GM23338 (cell line): Measurements from ENCODE around the gene FCN1. TPM values are rescaled to one million over a fixed set of nuclear protein-coding genes. Genes with fewer than 3 reads are reported as not detected.

ENCODE experiments used
- ATAC-seq: fragments of 200-7000 bp; cut with Tn5 transposase; 3 replicates; pipeline ENCODE4 v1.9.1; 2020
- DNase-seq: peaks from one replicate; pipeline ENCODE4 v3.0.0-alpha.2; 2015; ENCODE audit warnings: low spot score
- H2AFZ ChIP-seq: fragments of 200-600 bp; sonication (generic); 2 replicates; pipeline ENCODE4 v1.8.0; 2016; ENCODE audit warnings: antibody characterized with exemption, mild to moderate bottlenecking, moderate library complexity
- H3F3A ChIP-seq: fragments of 200-600 bp; sonication (generic); replicated peaks from 2 replicates; pipeline ENCODE4 v1.8.0; 2017; ENCODE audit warnings: antibody characterized with exemption, mixed run types, low read depth
- H3K27ac ChIP-seq: fragments of 200-600 bp; sonication (generic); 2 replicates; pipeline ENCODE4 v1.6.1; 2016; ENCODE audit warnings: low read depth
- H3K27me3 ChIP-seq: fragments of 200-600 bp; sonication (generic); 2 replicates; pipeline ENCODE4 v1.8.0; 2016; ENCODE audit warnings: mild to moderate bottlenecking, mixed run types, moderate library complexity; ENCODE audit not compliant: insufficient read depth
- H3K36me3 ChIP-seq: fragments of 200-600 bp; sonication (generic); 2 replicates; pipeline ENCODE4 v1.8.0; 2016; ENCODE audit warnings: mild to moderate bottlenecking; ENCODE audit not compliant: insufficient read depth
- H3K4me1 ChIP-seq: fragments of 200-600 bp; sonication (generic); 2 replicates; pipeline ENCODE4 v1.8.0; 2016; ENCODE audit warnings: mild to moderate bottlenecking, moderate library complexity; ENCODE audit not compliant: insufficient read depth
- H3K4me2 ChIP-seq: fragments of 200-600 bp; sonication (generic); 2 replicates; pipeline ENCODE4 v1.7.1; 2017; ENCODE audit warnings: mixed run types
- H3K4me3 ChIP-seq: fragments of 200-600 bp; sonication (generic); 2 replicates; pipeline ENCODE4 v1.6.1; 2016; ENCODE audit warnings: mixed run types
- H3K79me2 ChIP-seq: fragments of 200-600 bp; sonication (generic); replicated peaks from 2 replicates; pipeline ENCODE4 v1.8.0; 2017; ENCODE audit warnings: mild to moderate bottlenecking; ENCODE audit not compliant: insufficient read depth
- H3K9me2 ChIP-seq: fragments of 200-600 bp; sonication (generic); 2 replicates; pipeline ENCODE4 v1.8.0; 2017; ENCODE audit not compliant: insufficient read depth
- H4K20me1 ChIP-seq: fragments of 200-600 bp; sonication (generic); replicated peaks from 2 replicates; pipeline ENCODE4 v1.8.0; 2017; ENCODE audit warnings: mild to moderate bottlenecking; ENCODE audit not compliant: insufficient read depth
- H3K27ac Mint-ChIP-seq: 2 replicates; pipeline ENCODE4 v1.8.0; 2020; ENCODE audit warnings: inconsistent platforms, mild to moderate bottlenecking, moderate library complexity, mixed read lengths
- H3K27me3 Mint-ChIP-seq: 3 replicates; pipeline ENCODE4 v1.8.0; 2022; ENCODE audit warnings: low read depth, mild to moderate bottlenecking, moderate library complexity, mixed read lengths, inconsistent platforms; ENCODE audit not compliant: insufficient read depth, poor library complexity
- H3K36me3 Mint-ChIP-seq: 3 replicates; pipeline ENCODE4 v1.8.0; 2021; ENCODE audit warnings: low read depth, mild to moderate bottlenecking, inconsistent platforms, moderate library complexity, mixed read lengths
- H3K4me1 Mint-ChIP-seq: 3 replicates; pipeline ENCODE4 v1.8.0; 2020; ENCODE audit warnings: mild to moderate bottlenecking, inconsistent platforms, mixed read lengths
- H3K4me3 Mint-ChIP-seq: 3 replicates; pipeline ENCODE4 v1.8.0; 2021; ENCODE audit warnings: moderate library complexity, mild to moderate bottlenecking, inconsistent platforms, mixed read lengths
- H3K9me3 Mint-ChIP-seq: 3 replicates; pipeline ENCODE4 v1.8.0; 2020; ENCODE audit warnings: moderate library complexity, mild to moderate bottlenecking, inconsistent platforms, mixed read lengths
- CREB1 ChIP-seq: fragments of 250-450 bp; sonication (Bioruptor Pico); IDR thresholded peaks from 2 replicates; pipeline ENCODE4 v1.5.0; 2020; ENCODE audit warnings: low read depth, mild to moderate bottlenecking, moderate library complexity
- CTCF ChIP-seq, 2 experiments: fragments of 200-600 bp in 1 of 2; sonication (generic) in 1 of 2; conservative IDR thresholded peaks; 2 replicates each; pipeline versions ENCODE4 v1.5.1 to v1.6.1; 2016 to 2017; ENCODE audit warnings: antibody characterized with exemption in 2 of 2, low read depth in 2 of 2, mild to moderate bottlenecking in 2 of 2, moderate library complexity in 1 of 2
- EZH2 ChIP-seq: fragments of 200-600 bp; sonication (generic); IDR thresholded peaks from one replicate; pipeline ENCODE4 v1.8.0; 2017; ENCODE audit warnings: antibody characterized with exemption, mild to moderate bottlenecking, low read depth; ENCODE audit not compliant: unreplicated experiment
- POLR2AphosphoS5 ChIP-seq: IDR thresholded peaks from 2 replicates; pipeline ENCODE4 v1.6.1; 2016; ENCODE audit warnings: antibody characterized with exemption, low read depth
- REST ChIP-seq: IDR thresholded peaks from one replicate; pipeline ENCODE4 v1.6.1; 2018; ENCODE audit warnings: antibody characterized with exemption; ENCODE audit not compliant: unreplicated experiment
- ZNF114 ChIP-seq: fragments of 250-450 bp; sonication (Bioruptor Pico); IDR thresholded peaks from 2 replicates; pipeline ENCODE4 v1.5.0; 2020; ENCODE audit warnings: mild to moderate bottlenecking, moderate library complexity
- polyA plus RNA-seq: library from polyadenylated mRNA; unstranded; fragments of >200 nt; fragmentation: Nextera tagmentation; extraction: Ambion mirVana; gene quantifications from 2 replicates; pipeline ENCODE4 v1.2.1, GENCODE V29; 2016
- total RNA-seq: library from RNA; depleted of rRNA; stranded (reverse); fragments of >200 nt; shearing (Covaris generic); gene quantifications from 2 replicates; pipeline ENCODE4 v1.2.3, GENCODE V29; 2014

FCN1 gene
- total and polyA plus RNA-seq, 2 experiments from 2014 or later, result not detected

GRCh38 chr9:134929193-134930158 lies 11.8 kb upstream of the FCN1 start (continued):
- no peak for TF ChIP-seq REST

- no peaks in the 10 kb centered on the region; the same call in 2 of the 3 replicates for H3K36me3 Mint-ChIP-seq
- no peaks in the 10 kb centered on the region; the same call in 1 of the 3 replicates for H3K9me3 Mint-ChIP-seq
- H3K27me3 ChIP-seq, result no peaks in the 10 kb centered on the region
- DNase-seq (no peak), ATAC-seq (no peak)
- no peaks in the 10 kb centered on the region for H3F3A ChIP-seq
- H3K4me3 ChIP-seq, result no peak overlapping the region
- H3K4me2 ChIP-seq, result no peak overlapping the region
- H3K4me1 ChIP-seq, result no peaks in the 10 kb centered on the region
- H3K27me3 Mint-ChIP-seq, result peaks cover 8% of the 10 kb centered on the region
- no peak overlapping the region for H3K4me3 Mint-ChIP-seq
- no peak overlapping the region for H3K27ac Mint-ChIP-seq
- 0 out of 2 replicates have a peak, but pooled peaks cover 3% of the 10 kb centered on the region for H3K9me2 ChIP-seq
- no peaks in the 10 kb centered on the region for H3K36me3 ChIP-seq
- H3K79me2 ChIP-seq, result no peaks in the 10 kb centered on the region
- H2AFZ ChIP-seq, result no peak overlapping the region
- no peaks in the 10 kb centered on the region; the same call in 1 of the 3 replicates for H3K4me1 Mint-ChIP-seq
- no peak overlapping the region for H3K27ac ChIP-seq
- H4K20me1 ChIP-seq, result no peaks in the 10 kb centered on the region
- TF ChIP-seq CREB1 (CRISPR knock-in tag), result no peak
- no peak for TF ChIP-seq CTCF (conservative IDR thresholded peaks at IDR 0.05; ENCODE audit: low read depth in 2 of 2)
- no peak for TF ChIP-seq ZNF114 (CRISPR knock-in tag)
- TF ChIP-seq EZH2, result no peak
- no peak for TF ChIP-seq REST
- TF ChIP-seq POLR2AphosphoS5, result no peak
Observed at GRCh38 chr9:134928436-134929192, 10.9 kb upstream of the FCN1 start.
